H9 (cell line): ENCODE data around the gene MEIS2. TPM values are rescaled to one million over a fixed set of nuclear protein-coding genes. Genes with fewer than 3 reads are reported as not detected.

ENCODE experiments used
- DNase-seq: peaks from one replicate; pipeline ENCODE4 v3.0.0-alpha.2; 2017
- H2AFZ ChIP-seq: one replicate; pipeline ENCODE4 v1.6.1; 2013; ENCODE audit warnings: mild to moderate bottlenecking, low read length, control low read depth, moderate library complexity
- H2AK5ac ChIP-seq: 2 replicates; pipeline ENCODE4 v1.6.1; 2013; ENCODE audit warnings: low read length, control low read depth, mixed read lengths; ENCODE audit not compliant: insufficient read length
- H2BK120ac ChIP-seq: one replicate; pipeline ENCODE4 v1.6.1; 2013; ENCODE audit warnings: low read depth, mild to moderate bottlenecking, low read length, control low read depth, inconsistent platforms; ENCODE audit not compliant: poor library complexity, severe bottlenecking
- H2BK12ac ChIP-seq: 2 replicates; pipeline ENCODE4 v1.6.1; 2013; ENCODE audit warnings: low read length, control low read depth, mixed read lengths, low read depth; ENCODE audit not compliant: insufficient read length
- H2BK15ac ChIP-seq: 2 replicates; pipeline ENCODE4 v1.6.1; 2013; ENCODE audit warnings: low read depth, low read length, control low read depth
- H2BK20ac ChIP-seq: one replicate; pipeline ENCODE4 v1.6.1; 2013; ENCODE audit warnings: low read depth, mild to moderate bottlenecking, low read length, control low read depth, inconsistent platforms; ENCODE audit not compliant: poor library complexity, severe bottlenecking
- H2BK5ac ChIP-seq: 2 replicates; pipeline ENCODE4 v1.6.1; 2013; ENCODE audit warnings: low read length, control low read depth, mixed read lengths; ENCODE audit not compliant: insufficient read length
- H3K14ac ChIP-seq: 2 replicates; pipeline ENCODE4 v1.6.1; 2013; ENCODE audit warnings: low read length, control low read depth; ENCODE audit not compliant: insufficient read depth
- H3K18ac ChIP-seq: 2 replicates; pipeline ENCODE4 v1.6.1; 2013; ENCODE audit warnings: low read depth, mild to moderate bottlenecking, mixed read lengths, low read length, control low read depth; ENCODE audit not compliant: insufficient read length
- H3K23ac ChIP-seq: 2 replicates; pipeline ENCODE4 v1.6.1; 2013; ENCODE audit warnings: low read length, control low read depth, mixed read lengths, low read depth; ENCODE audit not compliant: insufficient read length
- H3K23me2 ChIP-seq: 2 replicates; pipeline ENCODE4 v1.6.1; 2013; ENCODE audit warnings: low read depth, mild to moderate bottlenecking, mixed read lengths, low read length, control low read depth; ENCODE audit not compliant: insufficient read length, poor library complexity, severe bottlenecking
- H3K27ac ChIP-seq: 2 replicates; pipeline ENCODE4 v1.5.1; 2013; ENCODE audit warnings: low read length, control low read depth, mixed read lengths, low read depth; ENCODE audit not compliant: insufficient read length
- H3K27me3 ChIP-seq: 2 replicates; pipeline ENCODE4 v1.6.1; 2013; ENCODE audit warnings: low read length, control low read depth, inconsistent platforms; ENCODE audit not compliant: insufficient read depth
- H3K4ac ChIP-seq: 2 replicates; pipeline ENCODE4 v1.6.1; 2013; ENCODE audit warnings: low read depth, mild to moderate bottlenecking, control low read depth, inconsistent platforms, low read length, moderate library complexity
- H3K4me1 ChIP-seq: 2 replicates; pipeline ENCODE4 v1.6.1; 2013; ENCODE audit warnings: low read length, control low read depth, inconsistent platforms; ENCODE audit not compliant: insufficient read depth
- H3K4me2 ChIP-seq: 2 replicates; pipeline ENCODE4 v1.6.1; 2013; ENCODE audit warnings: low read length, control low read depth, mixed read lengths; ENCODE audit not compliant: insufficient read length, insufficient read depth
- H3K56ac ChIP-seq: 2 replicates; pipeline ENCODE4 v1.6.1; 2013; ENCODE audit warnings: low read depth, mild to moderate bottlenecking, mixed read lengths, low read length, control low read depth; ENCODE audit not compliant: insufficient read length
- H3K79me1 ChIP-seq: 2 replicates; pipeline ENCODE4 v1.6.1; 2013; ENCODE audit warnings: low read depth, mild to moderate bottlenecking, moderate library complexity, low read length, control low read depth, inconsistent platforms; ENCODE audit not compliant: insufficient read depth, poor library complexity, severe bottlenecking
- H3K79me2 ChIP-seq: 2 replicates; pipeline ENCODE4 v1.6.1; 2013; ENCODE audit warnings: low read length, control low read depth, inconsistent platforms; ENCODE audit not compliant: insufficient read depth
- H3K9ac ChIP-seq: 2 replicates; pipeline ENCODE4 v1.6.1; 2013; ENCODE audit warnings: low read length, control low read depth, mixed read lengths; ENCODE audit not compliant: insufficient read length; ENCODE audit errors: extremely low read depth
- H3K9me3 ChIP-seq: one replicate; pipeline ENCODE4 v1.6.1; 2013; ENCODE audit warnings: low read depth, low read length, inconsistent platforms; ENCODE audit not compliant: control insufficient read depth
- H3T11ph ChIP-seq: one replicate; pipeline ENCODE4 v1.6.1; 2013; ENCODE audit warnings: mild to moderate bottlenecking, low read length, control low read depth, inconsistent platforms
- H4K20me1 ChIP-seq: one replicate; pipeline ENCODE4 v1.6.1; 2013; ENCODE audit not compliant: control insufficient read depth, insufficient read length, insufficient read depth
- H4K5ac ChIP-seq: 2 replicates; pipeline ENCODE4 v1.6.1; 2013; ENCODE audit warnings: low read depth, mild to moderate bottlenecking, mixed read lengths, low read length, control low read depth; ENCODE audit not compliant: insufficient read length
- H4K8ac ChIP-seq: replicated peaks from 2 replicates; pipeline ENCODE4 v1.6.1; 2013; ENCODE audit warnings: low read length, control low read depth, mixed read lengths, low read depth; ENCODE audit not compliant: insufficient read length
- H4K91ac ChIP-seq: 2 replicates; pipeline ENCODE4 v1.6.1; 2013; ENCODE audit warnings: low read depth, mild to moderate bottlenecking, moderate library complexity, mixed read lengths, low read length, control low read depth; ENCODE audit not compliant: insufficient read length
- H3K27ac Mint-ChIP-seq, 3 experiments: 2 replicates in 2 of 3; 3 replicates in 1 of 3; pipeline ENCODE4 v1.8.0; 2020 to 2021; ENCODE audit warnings: mixed read lengths in 3 of 3, mild to moderate bottlenecking in 1 of 3, moderate library complexity in 1 of 3
- H3K27me3 Mint-ChIP-seq: 2 replicates; pipeline ENCODE4 v1.8.0; 2021; ENCODE audit warnings: low read depth, mild to moderate bottlenecking, moderate library complexity, mixed read lengths
- H3K36me3 Mint-ChIP-seq, 3 experiments: 2 replicates in 2 of 3; 3 replicates in 1 of 3; pipeline ENCODE4 v1.8.0; 2020 to 2021; ENCODE audit warnings: low read depth in 3 of 3, mixed read lengths in 3 of 3; ENCODE audit not compliant: insufficient read depth in 1 of 3
- H3K4me1 Mint-ChIP-seq, 2 experiments: 2 replicates each; pipeline ENCODE4 v1.8.0; 2020; ENCODE audit warnings: mixed read lengths in 2 of 2
- H3K4me3 Mint-ChIP-seq, 2 experiments: 2 replicates in 1 of 2; 3 replicates in 1 of 2; pipeline ENCODE4 v1.8.0; 2020 to 2021; ENCODE audit warnings: mild to moderate bottlenecking in 2 of 2, mixed read lengths in 2 of 2, moderate library complexity in 1 of 2
- H3K9me3 Mint-ChIP-seq, 2 experiments: 2 replicates in 1 of 2; 3 replicates in 1 of 2; pipeline ENCODE4 v1.8.0; 2020; ENCODE audit warnings: mild to moderate bottlenecking in 2 of 2, mixed read lengths in 2 of 2, moderate library complexity in 1 of 2
- WGBS: extraction: QIAGEN DNeasy Blood & Tissue Kit; methylation state at CpG from one replicate; pipeline ENCODE4 v1.1.7; 2013; ENCODE audit warnings: missing lambda C conversion rate, low lambda C conversion rate, mixed read lengths; ENCODE audit not compliant: insufficient read length; ENCODE audit errors: extremely low coverage; 5-methylcytosine and 5-hydroxymethylcytosine counted together
- total RNA-seq: library from RNA; stranded (reverse); gene quantifications from 2 replicates; pipeline ENCODE4 v1.2.1, GENCODE V29; 2021
- TF ChIP-seq, protein P1 (sequence below): fragments of 200-600 bp; sonication (generic); conservative IDR thresholded peaks from 3 replicates; pipeline ENCODE4 v1.8.0; 2021; ENCODE audit warnings: antibody characterized with exemption, mild to moderate bottlenecking

MEIS2 gene
- total RNA-seq, 1 experiment from 2014 or later: 0.35 TPM

GRCh38 chr15:37122703-37123102 lies 22.4 kb upstream of the MEIS2 start:
- H2BK12ac ChIP-seq: no peak overlapping the region
- H2AK5ac ChIP-seq: no peak overlapping the region
- Mint-ChIP-seq H3K4me3 (no peak overlapping the region), H3K36me3 (no peaks in the 10 kb centered on the region), H3K27me3 (peaks cover 5% of the 10 kb centered on the region), H3K9me3 (no peaks in the 10 kb centered on the region), H3K27ac (no peak overlapping the region), H3K4me1 (peaks cover 20 to 24% of the 10 kb centered on the region in 2 experiments)
- H3K56ac ChIP-seq: no peak overlapping the region
- no peaks in the 10 kb centered on the region for H3K9me3 ChIP-seq
- H3K9ac ChIP-seq: no peak overlapping the region
- no peak overlapping the region for H3K14ac ChIP-seq
- H3K79me2 ChIP-seq: no peaks in the 10 kb centered on the region
- H2BK5ac ChIP-seq: no peak overlapping the region
- no peak overlapping the region for H3K18ac ChIP-seq
- no peak overlapping the region for H4K8ac ChIP-seq
- no peak overlapping the region for H3K4ac ChIP-seq
- no peak overlapping the region for H3K4me2 ChIP-seq
- H3K27ac ChIP-seq: no peak overlapping the region
- no peaks in the 10 kb centered on the region for H3K79me1 ChIP-seq
- no peak overlapping the region for H2BK15ac ChIP-seq
- no peaks in the 10 kb centered on the region for H3K23me2 ChIP-seq
- no peaks in the 10 kb centered on the region for H4K20me1 ChIP-seq
- no peak overlapping the region for H3K23ac ChIP-seq
- H3T11ph ChIP-seq: no peak overlapping the region
- H4K91ac ChIP-seq: no peak overlapping the region
- H2AFZ ChIP-seq: no peak overlapping the region
- DNase-seq: no peak
- TF ChIP-seq, protein P1, sequence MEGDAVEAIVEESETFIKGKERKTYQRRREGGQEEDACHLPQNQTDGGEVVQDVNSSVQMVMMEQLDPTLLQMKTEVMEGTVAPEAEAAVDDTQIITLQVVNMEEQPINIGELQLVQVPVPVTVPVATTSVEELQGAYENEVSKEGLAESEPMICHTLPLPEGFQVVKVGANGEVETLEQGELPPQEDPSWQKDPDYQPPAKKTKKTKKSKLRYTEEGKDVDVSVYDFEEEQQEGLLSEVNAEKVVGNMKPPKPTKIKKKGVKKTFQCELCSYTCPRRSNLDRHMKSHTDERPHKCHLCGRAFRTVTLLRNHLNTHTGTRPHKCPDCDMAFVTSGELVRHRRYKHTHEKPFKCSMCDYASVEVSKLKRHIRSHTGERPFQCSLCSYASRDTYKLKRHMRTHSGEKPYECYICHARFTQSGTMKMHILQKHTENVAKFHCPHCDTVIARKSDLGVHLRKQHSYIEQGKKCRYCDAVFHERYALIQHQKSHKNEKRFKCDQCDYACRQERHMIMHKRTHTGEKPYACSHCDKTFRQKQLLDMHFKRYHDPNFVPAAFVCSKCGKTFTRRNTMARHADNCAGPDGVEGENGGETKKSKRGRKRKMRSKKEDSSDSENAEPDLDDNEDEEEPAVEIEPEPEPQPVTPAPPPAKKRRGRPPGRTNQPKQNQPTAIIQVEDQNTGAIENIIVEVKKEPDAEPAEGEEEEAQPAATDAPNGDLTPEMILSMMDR: no peak
- no peak overlapping the region for H2BK20ac ChIP-seq
- no peak overlapping the region for H2BK120ac ChIP-seq
- no peak overlapping the region for H4K5ac ChIP-seq
- H3K27me3 ChIP-seq: no peaks in the 10 kb centered on the region
- no CpG with 5 or more reads among the region's 1 CpG for WGBS
- no peaks in the 10 kb centered on the region for H3K4me1 ChIP-seq
